HG02885 (cell line): ENCODE data around the gene HCCS.
A peak's percentile ranks its signal among the peaks of the same experiment; 100 is the strongest.
"Not testable (repeated sequence)": the region's sequence is repeated elsewhere in the genome, so short reads cannot be mapped to it uniquely, and the experiment has no call there.

ENCODE experiments used
- ATAC-seq: cut with Tn5 transposase; IDR thresholded peaks from one replicate; pipeline ENCODE4 v1.9.1; 2021; ENCODE audit warnings: mild to moderate bottlenecking; ENCODE audit not compliant: unreplicated experiment, poor library complexity

Gene HCCS

GRCh38 chrX:11119313-11119943 lies 8.3 kb downstream of the HCCS start:
- ATAC-seq: no peak

- not testable (repeated sequence) for ATAC-seq
Observed at GRCh38 chrX:11123087-11123486, 12.0 kb downstream of the HCCS start.

- no peak for ATAC-seq
Observed at GRCh38 chrX:11124112-11124511, 13.0 kb downstream of the HCCS start.

- ATAC-seq: no peak
Observed at GRCh38 chrX:11125060-11125459, 13.9 kb downstream of the HCCS start.

DNA sequence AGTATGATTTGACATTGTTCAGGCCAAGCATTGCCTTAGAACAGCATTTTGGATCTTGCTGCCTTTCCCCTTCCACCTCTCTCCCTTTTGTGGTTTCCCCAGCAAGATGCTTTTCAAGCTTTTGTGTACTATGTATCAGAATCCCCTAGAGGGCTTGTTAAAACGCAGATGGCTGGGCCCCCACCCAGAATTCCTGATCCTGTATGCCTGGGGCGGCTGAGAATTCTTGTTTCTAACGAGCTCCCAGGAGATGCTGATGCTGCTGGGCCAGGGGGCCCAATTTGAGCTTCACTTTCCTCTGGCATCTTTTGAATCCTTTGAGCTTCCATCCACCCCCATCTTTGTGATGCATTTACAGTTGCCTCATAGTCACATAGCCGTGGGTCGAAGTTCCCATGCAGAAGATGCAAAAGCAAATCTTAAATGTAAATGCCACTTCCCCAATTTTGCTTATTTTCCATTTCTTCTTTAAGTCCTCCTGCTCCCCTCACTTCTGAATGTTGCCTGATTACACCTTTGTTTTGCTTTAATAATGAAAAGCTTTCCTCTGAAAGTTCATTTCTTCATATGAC lies 18.5 kb downstream of the HCCS start:
- no peak for ATAC-seq

- no peak for ATAC-seq
Observed at GRCh38 chrX:11130136-11130535, 19.0 kb downstream of the HCCS start.

GRCh38 chrX:11131146-11131545 lies 20.0 kb downstream of the HCCS start:
- ATAC-seq: no peak

DNA sequence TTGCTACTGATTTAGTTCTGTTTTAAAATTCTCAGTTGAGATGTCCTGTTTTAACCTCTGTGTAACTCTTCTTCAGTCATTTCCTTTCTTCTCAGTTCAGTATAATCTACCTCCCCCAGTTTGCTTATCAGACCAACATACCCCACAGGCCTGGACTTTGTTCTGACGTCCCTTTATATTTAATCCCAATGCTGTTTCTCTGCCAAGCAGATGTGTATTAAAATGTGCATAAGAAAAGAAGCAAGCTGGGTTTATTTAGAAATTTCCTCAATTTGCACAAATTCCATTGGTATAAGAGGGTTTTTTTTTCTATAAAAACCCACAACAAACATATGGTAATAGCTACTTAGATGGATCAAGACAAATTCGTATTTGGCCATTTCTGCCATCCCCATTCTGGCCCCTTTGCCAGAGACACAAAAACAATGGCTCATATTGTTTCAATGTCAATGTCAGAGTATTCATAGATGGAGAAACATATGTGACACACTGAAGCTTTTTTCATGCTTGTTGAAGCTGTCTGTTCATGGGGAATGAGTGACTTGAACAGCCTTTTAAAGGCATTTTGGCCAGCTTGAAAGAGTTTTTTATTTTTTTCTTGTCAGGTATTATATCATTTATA lies 24.5 kb downstream of the HCCS start:
- no peak for ATAC-seq

- ATAC-seq: no peak
Observed at GRCh38 chrX:11137543-11138139, 26.5 kb downstream of the HCCS start.

GRCh38 chrX:11138498-11139390 lies 27.6 kb downstream of the HCCS start:
- no peak for ATAC-seq

- ATAC-seq: peak; percentile 97
Observed at GRCh38 chrX:11143931-11144678, 33.0 kb downstream of the HCCS start.

DNA sequence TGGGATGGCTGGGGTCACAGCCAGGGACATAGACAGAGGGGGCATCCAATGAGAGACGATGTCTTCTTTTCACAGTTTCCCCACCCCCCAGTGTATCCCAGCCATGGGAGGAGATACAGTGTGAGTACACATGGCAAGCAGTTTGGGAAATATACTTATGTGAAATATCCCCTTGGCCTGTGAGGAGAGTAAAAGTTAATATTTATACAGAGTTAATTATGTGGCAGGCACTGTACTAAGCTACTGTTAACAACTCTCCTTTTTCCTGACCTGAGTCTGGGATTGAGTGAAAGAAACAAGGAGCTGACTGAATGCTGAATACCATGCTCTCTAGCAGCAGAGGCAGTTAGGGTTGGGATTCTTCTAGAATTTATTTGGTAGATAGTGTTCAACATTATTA lies 35.3 kb downstream of the HCCS start:
- no peak for ATAC-seq

- ATAC-seq: no peak
Observed at GRCh38 chrX:11148401-11148800, 37.3 kb downstream of the HCCS start.

- ATAC-seq: no peak
Observed at GRCh38 chrX:11151799-11152559, 40.8 kb downstream of the HCCS start.

DNA sequence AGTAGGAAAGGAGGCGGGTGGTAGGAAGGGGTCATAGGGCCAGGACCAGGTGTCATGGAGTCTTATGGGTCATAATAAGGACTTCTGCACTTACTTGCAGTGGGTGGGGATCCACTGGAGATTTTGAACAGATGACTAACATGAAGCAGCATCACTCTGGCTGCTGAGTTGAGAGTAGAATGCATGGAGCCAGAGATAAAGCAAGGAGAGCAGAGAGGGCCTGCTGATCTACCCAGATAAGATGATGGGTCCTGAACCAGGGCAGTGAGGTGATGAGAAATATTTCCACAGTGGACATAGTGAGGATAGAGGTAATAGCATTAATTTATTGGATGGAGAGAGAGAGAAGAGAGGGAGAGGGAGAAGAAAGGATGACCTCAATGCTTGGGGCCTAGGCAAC lies 48.0 kb downstream of the HCCS start:
- no peak for ATAC-seq

GRCh38 chrX:11164433-11164832 lies 53.3 kb downstream of the HCCS start:
- ATAC-seq: no peak

DNA sequence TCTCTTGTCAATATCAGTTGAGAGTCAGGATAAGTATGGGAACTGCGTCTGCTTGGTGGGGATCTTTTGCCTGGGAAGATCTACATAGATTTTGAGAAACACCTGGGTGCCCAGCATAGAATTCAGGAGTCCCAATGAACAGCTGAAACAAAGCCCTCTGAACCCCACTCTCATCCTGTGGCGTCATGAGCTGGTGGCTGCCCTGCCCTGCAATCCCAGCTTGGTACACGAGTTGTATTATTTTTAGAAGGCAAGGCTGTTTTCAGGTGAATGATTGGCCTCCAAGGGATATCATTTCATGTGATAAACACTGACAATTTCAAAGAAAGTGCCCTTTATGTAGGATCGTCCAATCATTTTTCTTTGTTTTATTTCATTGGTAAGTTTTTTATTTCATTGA lies 60.8 kb downstream of the HCCS start:
- no peak for ATAC-seq

DNA sequence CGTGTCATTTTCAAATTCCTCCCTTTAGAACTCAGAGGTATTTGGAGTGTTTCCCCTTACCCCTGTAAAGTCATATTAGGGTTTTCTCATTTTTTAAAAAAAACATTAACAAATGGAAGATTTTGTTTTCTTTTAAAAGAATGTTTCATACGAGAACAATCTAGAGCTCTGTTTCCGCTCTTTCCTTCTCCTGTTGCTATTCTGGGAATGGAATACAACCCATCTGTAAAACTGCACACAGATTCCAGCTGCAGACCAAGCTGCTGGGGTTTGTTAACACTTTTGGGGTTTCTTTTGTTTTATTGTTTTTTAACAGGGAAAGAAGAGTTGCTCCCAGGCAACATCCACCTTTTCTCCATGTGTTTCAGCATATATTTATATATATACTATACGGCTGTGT lies 61.3 kb downstream of the HCCS start:
- ATAC-seq: no peak
